Liver (tissue), 9 donors: ENCODE results near the gene TMTC2. TPM values are rescaled to one million over a fixed set of nuclear protein-coding genes. Genes with fewer than 3 reads are reported as not detected.

ENCODE experiments used
- DNase-seq: peaks from one replicate; pipeline ENCODE4 v3.0.0-alpha.2; 2017; ENCODE audit warnings: low spot score
- H3K27ac ChIP-seq, 2 donors: one replicate each; pipeline ENCODE4 v1.7.0; 2013; ENCODE audit warnings: inconsistent platforms in 2 of 2, low read length in 2 of 2, control low read depth in 1 of 2, low read depth in 1 of 2, mild to moderate bottlenecking in 1 of 2
- H3K27me3 ChIP-seq, 4 donors: one replicate each; pipeline versions ENCODE4 v1.6.1 to v1.7.0; 2013; ENCODE audit warnings: low read length in 3 of 4, inconsistent platforms in 1 of 4, mild to moderate bottlenecking in 1 of 4, moderate library complexity in 1 of 4; ENCODE audit not compliant: control insufficient read depth in 4 of 4, insufficient read depth in 4 of 4
- H3K36me3 ChIP-seq, 4 donors: one replicate each; pipeline versions ENCODE4 v1.6.1 to v1.7.0; 2013; ENCODE audit warnings: low read length in 3 of 4, mild to moderate bottlenecking in 3 of 4, low read depth in 1 of 4, moderate library complexity in 1 of 4; ENCODE audit not compliant: control insufficient read depth in 4 of 4, insufficient read depth in 3 of 4
- H3K4me1 ChIP-seq, 4 donors: one replicate each; pipeline versions ENCODE4 v1.6.1 to v1.7.0; 2013; ENCODE audit warnings: low read length in 3 of 4, mild to moderate bottlenecking in 3 of 4, moderate library complexity in 1 of 4; ENCODE audit not compliant: control insufficient read depth in 4 of 4, insufficient read depth in 4 of 4
- H3K4me3 ChIP-seq, 3 donors: one replicate each; pipeline versions ENCODE4 v1.6.1 to v1.7.0; 2013; ENCODE audit warnings: low read length in 3 of 3, control low read depth in 1 of 3, low read depth in 1 of 3, mild to moderate bottlenecking in 1 of 3
- H3K9ac ChIP-seq, 2 donors: one replicate each; pipeline ENCODE4 v1.7.0; 2013; ENCODE audit warnings: low read length in 2 of 2, mild to moderate bottlenecking in 2 of 2, moderate library complexity in 2 of 2, control low read depth in 1 of 2, low read depth in 1 of 2
- H3K9me3 ChIP-seq, 4 donors: one replicate each; pipeline versions ENCODE4 v1.6.1 to v1.7.0; 2013; ENCODE audit warnings: low read length in 3 of 4; ENCODE audit not compliant: control insufficient read depth in 4 of 4
- ATF3 ChIP-seq: IDR thresholded peaks from 2 replicates; pipeline ENCODE4 v1.6.1; 2016; ENCODE audit warnings: antibody characterized with exemption
- CTCF ChIP-seq: fragments of 150-350 bp; IDR thresholded peaks from 2 replicates; pipeline ENCODE4 v1.5.1; 2017; ENCODE audit warnings: improper control_type of control experiment, low read depth, low read length; ENCODE audit not compliant: missing input control
- FOXA1 ChIP-seq: IDR thresholded peaks from 2 replicates; pipeline ENCODE4 v1.6.1; 2016; ENCODE audit warnings: antibody characterized with exemption
- FOXA2 ChIP-seq: IDR thresholded peaks from 2 replicates; pipeline ENCODE4 v1.6.1; 2016; ENCODE audit warnings: antibody characterized with exemption
- GABPA ChIP-seq, 2 donors: IDR thresholded peaks in 1 of 2; conservative IDR thresholded peaks in 1 of 2; 2 replicates each; pipeline ENCODE4 v1.6.1; 2016; ENCODE audit warnings: antibody characterized with exemption in 2 of 2, mild to moderate bottlenecking in 1 of 2, moderate library complexity in 1 of 2
- HNF4A ChIP-seq, 2 donors: conservative IDR thresholded peaks; 2 replicates each; pipeline ENCODE4 v1.6.1; 2016; ENCODE audit warnings: antibody characterized with exemption in 2 of 2, mild to moderate bottlenecking in 2 of 2
- HNF4G ChIP-seq: IDR thresholded peaks from 2 replicates; pipeline ENCODE4 v1.6.1; 2016; ENCODE audit warnings: antibody characterized with exemption
- JUND ChIP-seq, 2 donors: IDR thresholded peaks; 2 replicates each; pipeline ENCODE4 v1.6.1; 2016; ENCODE audit warnings: antibody characterized with exemption in 2 of 2
- MAX ChIP-seq: IDR thresholded peaks from 2 replicates; pipeline ENCODE4 v1.6.1; 2016; ENCODE audit warnings: antibody characterized with exemption
- NR2F2 ChIP-seq: IDR thresholded peaks from 2 replicates; pipeline ENCODE4 v1.6.1; 2016; ENCODE audit warnings: antibody characterized with exemption
- REST ChIP-seq: IDR thresholded peaks from 2 replicates; pipeline ENCODE4 v1.6.1; 2016; ENCODE audit warnings: antibody characterized with exemption, mild to moderate bottlenecking
- RXRA ChIP-seq, 2 donors: IDR thresholded peaks; 2 replicates each; pipeline ENCODE4 v1.6.1; 2017 to 2018; ENCODE audit warnings: antibody characterized with exemption in 2 of 2, mild to moderate bottlenecking in 1 of 2
- TAF1 ChIP-seq: conservative IDR thresholded peaks from 2 replicates; pipeline ENCODE4 v1.6.1; 2016; ENCODE audit warnings: antibody characterized with exemption, mild to moderate bottlenecking
- YY1 ChIP-seq: IDR thresholded peaks from 2 replicates; pipeline ENCODE4 v1.6.1; 2016; ENCODE audit warnings: antibody characterized with exemption, mild to moderate bottlenecking
- ZBTB33 ChIP-seq: IDR thresholded peaks from 2 replicates; pipeline ENCODE4 v1.6.1; 2016; ENCODE audit warnings: antibody characterized with exemption
- WGBS: extraction: QIAGEN DNeasy Blood & Tissue Kit; methylation state at CpG from one replicate; pipeline ENCODE4 v1.1.7; 2013; 5-methylcytosine and 5-hydroxymethylcytosine counted together
- polyA plus RNA-seq, 2 donors: library from polyadenylated mRNA; stranded (reverse) in 1 of 2; unstranded in 1 of 2; fragments of 200-250 nt in 1 of 2; fragments of >200 nt in 1 of 2; fragmentation: Nextera tagmentation in 1 of 2; extraction: Ambion mirVana in 1 of 2; gene quantifications; one replicate each; pipeline versions ENCODE4 v1.2.1 to v1.2.3, GENCODE V29; 2013 to 2015
- total RNA-seq, 2 donors: library from RNA; depleted of rRNA; stranded (reverse); fragments of >200 nt; gene quantifications; one replicate each; pipeline ENCODE4 v1.2.3, GENCODE V29; 2014
- donor health status: healthy.
- donor health status: healthy.
- donor health status: healthy.
- donor health status: healthy.
- donor health status: healthy.

The TMTC2 gene
- total and polyA plus RNA-seq, 4 donors = 0.36 to 3.0 (median 0.61) TPM

- no peak for TF ChIP-seq JUND (IDR thresholded peaks at IDR 0.05)
- TF ChIP-seq HNF4G = no peak
- no peak for TF ChIP-seq NR2F2
Observed at GRCh38 chr12:82873951-82874350, 187.2 kb downstream of the TMTC2 start (continued).

- TF ChIP-seq HNF4G (no peak), GABPA (IDR thresholded peaks at IDR 0.05 in 1 of 2, conservative IDR thresholded peaks at IDR 0.05 in 1 of 2) (no peak), YY1 (no peak), NR2F2 (no peak), HNF4A (conservative IDR thresholded peaks at IDR 0.05) (no peak), REST (no peak), ATF3 (no peak), ZBTB33 (no peak), RXRA (IDR thresholded peaks at IDR 0.05) (no peak), CTCF (no peak), MAX (no peak), JUND (IDR thresholded peaks at IDR 0.05) (no peak), FOXA1 (no peak), FOXA2 (no peak), TAF1 (no peak)
- DNase-seq = no peak
- H3K4me3 ChIP-seq = no peak overlapping the region
- H3K27ac ChIP-seq = no peak overlapping the region
- H3K27me3 ChIP-seq = no peaks in the 10 kb centered on the region
- no peaks in the 10 kb centered on the region for H3K36me3 ChIP-seq
- H3K9me3 ChIP-seq = no peaks in the 10 kb centered on the region
- 81% methylated on average over 1 of the region's 1 CpG for WGBS
- H3K9ac ChIP-seq = no peak overlapping the region
- no peaks in the 10 kb centered on the region for H3K4me1 ChIP-seq
Observed at GRCh38 chr12:82874945-82875344, 188.2 kb downstream of the TMTC2 start.
